Measurements from ENCODE around the gene FABP6. TPM values are rescaled to one million over a fixed set of nuclear protein-coding genes. Genes with fewer than 3 reads are reported as not detected.

The FABP6 gene
- total and polyA plus RNA-seq, 8 donors: not detected

DNA sequence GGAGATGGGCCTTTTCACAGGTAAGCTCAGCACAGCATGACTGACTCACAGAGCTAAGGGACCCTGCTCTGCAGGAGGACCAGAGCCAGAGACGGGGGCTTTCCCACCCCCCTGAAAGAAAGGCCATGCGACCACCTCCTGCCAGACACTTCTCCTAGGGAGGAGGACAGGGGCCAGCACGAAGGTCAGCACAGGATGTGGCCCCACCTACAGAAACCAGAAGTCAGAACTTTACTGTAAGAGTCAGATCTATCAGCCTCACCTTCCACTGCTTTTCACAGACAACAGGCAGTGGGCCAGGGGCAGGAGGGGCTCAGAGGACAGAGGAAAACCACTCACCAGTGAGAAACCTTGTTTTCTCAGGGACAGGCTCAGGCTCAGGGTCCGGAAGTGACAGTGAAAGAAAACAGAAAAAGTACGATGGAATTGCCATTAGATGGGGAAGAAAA, 45.2 kb downstream of the FABP6 start:
- intact Hi-C loops (cut with DNase I): no loop called here
- Histone ChIP-seq H3K4me1 (no peaks in the 10 kb centered on the region), H3K9me3 (no peaks in the 10 kb centered on the region), H3K36me3 (no peaks in the 10 kb centered on the region), H3K27me3 (no peaks in the 10 kb centered on the region), H3K4me3 (no peak overlapping the region), H3K27ac (no peak overlapping the region)
- TF ChIP-seq, protein P1, sequence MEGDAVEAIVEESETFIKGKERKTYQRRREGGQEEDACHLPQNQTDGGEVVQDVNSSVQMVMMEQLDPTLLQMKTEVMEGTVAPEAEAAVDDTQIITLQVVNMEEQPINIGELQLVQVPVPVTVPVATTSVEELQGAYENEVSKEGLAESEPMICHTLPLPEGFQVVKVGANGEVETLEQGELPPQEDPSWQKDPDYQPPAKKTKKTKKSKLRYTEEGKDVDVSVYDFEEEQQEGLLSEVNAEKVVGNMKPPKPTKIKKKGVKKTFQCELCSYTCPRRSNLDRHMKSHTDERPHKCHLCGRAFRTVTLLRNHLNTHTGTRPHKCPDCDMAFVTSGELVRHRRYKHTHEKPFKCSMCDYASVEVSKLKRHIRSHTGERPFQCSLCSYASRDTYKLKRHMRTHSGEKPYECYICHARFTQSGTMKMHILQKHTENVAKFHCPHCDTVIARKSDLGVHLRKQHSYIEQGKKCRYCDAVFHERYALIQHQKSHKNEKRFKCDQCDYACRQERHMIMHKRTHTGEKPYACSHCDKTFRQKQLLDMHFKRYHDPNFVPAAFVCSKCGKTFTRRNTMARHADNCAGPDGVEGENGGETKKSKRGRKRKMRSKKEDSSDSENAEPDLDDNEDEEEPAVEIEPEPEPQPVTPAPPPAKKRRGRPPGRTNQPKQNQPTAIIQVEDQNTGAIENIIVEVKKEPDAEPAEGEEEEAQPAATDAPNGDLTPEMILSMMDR (IDR thresholded peaks at IDR 0.05): no peak
- WGBS, 2 donors: 76 to 89% methylated on average over 5 of the region's 5 CpGs
- no peak for FAIRE-seq
- no peak for ATAC-seq
- no peak for DNase-seq

- H3K36me3 ChIP-seq: no peaks in the 10 kb centered on the region
- intact Hi-C loops (cut with DNase I): no loop called here
- TF ChIP-seq, protein P1 (IDR thresholded peaks at IDR 0.05): no peak
These were observed 49.0 kb downstream of the FABP6 start for GRCh38 chr5:160278343-160278742.

GRCh38 chr5:160280384-160281095, 51.2 kb downstream of the FABP6 start:
- FAIRE-seq (no peak), ATAC-seq (no peak), DNase-seq (no peak)
- Histone ChIP-seq H3K4me1 (no peaks in the 10 kb centered on the region), H3K27me3 (no peaks in the 10 kb centered on the region), H3K9me3 (no peaks in the 10 kb centered on the region), H3K4me3 (no peak overlapping the region), H3K36me3 (no peaks in the 10 kb centered on the region), H3K27ac (no peak overlapping the region)
- TF ChIP-seq, protein P1 (IDR thresholded peaks at IDR 0.05): no peak
- WGBS, 2 donors: 84 to 90% methylated on average over 26 of the region's 26 CpGs
- intact Hi-C loops (cut with DNase I): no loop called here

More at GRCh38 chr5:160278343-160278742, 49.0 kb downstream of the FABP6 start:
- no peaks in the 10 kb centered on the region for H3K4me1 ChIP-seq
- WGBS, 2 donors: 55 to 62% methylated on average over 7 of the region's 7 CpGs
- DNase-seq: no peak
- no peak for ATAC-seq
- no peak overlapping the region for H3K27ac ChIP-seq
- no peak overlapping the region for H3K4me3 ChIP-seq
- no peaks in the 10 kb centered on the region for H3K9me3 ChIP-seq
- FAIRE-seq: no peak
- no peaks in the 10 kb centered on the region for H3K27me3 ChIP-seq

DNA sequence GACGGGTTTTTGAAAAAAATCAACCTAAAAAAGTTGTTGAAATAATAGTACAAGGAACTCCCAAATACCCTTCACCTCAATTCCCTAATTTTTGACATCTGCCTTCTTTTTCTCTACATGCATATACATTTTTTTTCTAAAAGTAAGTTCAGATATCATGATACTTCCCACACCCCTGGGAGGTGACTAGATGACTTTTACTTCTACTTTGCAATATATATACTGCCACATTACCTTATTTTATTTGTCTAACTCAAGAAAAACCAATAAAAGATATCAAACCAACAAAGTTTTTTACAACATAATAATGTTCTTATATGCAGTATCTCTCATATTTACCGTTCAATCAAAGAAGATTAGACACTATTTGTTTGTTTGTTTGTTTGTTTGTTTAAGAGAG, 52.0 kb downstream of the FABP6 start:
- ATAC-seq (no peak), DNase-seq (no peak), FAIRE-seq (no peak)
- intact Hi-C loops (cut with DNase I): no loop called here
- 65 to 71% methylated on average over 2 of the region's 2 CpGs for WGBS, 2 donors
- Histone ChIP-seq H3K36me3 (no peaks in the 10 kb centered on the region), H3K27me3 (no peaks in the 10 kb centered on the region), H3K9me3 (no peaks in the 10 kb centered on the region), H3K4me3 (no peak overlapping the region), H3K27ac (no peak overlapping the region), H3K4me1 (no peaks in the 10 kb centered on the region)
- TF ChIP-seq, protein P1 (IDR thresholded peaks at IDR 0.05): no peak

- Histone ChIP-seq H3K36me3 (no peaks in the 10 kb centered on the region), H3K4me1 (no peaks in the 10 kb centered on the region), H3K9me3 (no peaks in the 10 kb centered on the region), H3K27ac (no peak overlapping the region), H3K4me3 (no peak overlapping the region), H3K27me3 (no peaks in the 10 kb centered on the region)
- intact Hi-C loops (cut with DNase I): no loop called here
- ATAC-seq: no peak
- no peak for DNase-seq
- TF ChIP-seq, protein P1 (IDR thresholded peaks at IDR 0.05): no peak
- WGBS, 2 donors: 75 to 90% methylated on average over 4 of the region's 4 CpGs
- FAIRE-seq: no peak
These were observed 55.1 kb downstream of the FABP6 start for GRCh38 chr5:160284291-160284873.

All from pancreas (tissue), 10 donors.